Vagina (tissue), 2 donors: ENCODE measurements around the gene SLC7A14.

Experiments
- POLR2A ChIP-seq, 2 donors: fragments of 450-650 bp; IDR thresholded peaks; one replicate each; pipeline ENCODE4 v1.6.1; 2017; ENCODE audit warnings: antibody characterized with exemption in 2 of 2, mild to moderate bottlenecking in 2 of 2, moderate library complexity in 2 of 2
- POLR2AphosphoS5 ChIP-seq, 2 donors: sonication (generic); formaldehyde crosslinking; IDR thresholded peaks; one replicate each; pipeline ENCODE4 v1.9.0; 2017; ENCODE audit warnings: antibody characterized with exemption in 2 of 2, mild to moderate bottlenecking in 2 of 2, low read depth in 1 of 2; ENCODE audit not compliant: insufficient read depth in 1 of 2
- TF ChIP-seq, protein P1 (sequence below), 3 experiments: fragments of 450-650 bp in 2 of 3; fragments of 200-600 bp in 1 of 3; sonication (generic) in 1 of 3; IDR thresholded peaks; one replicate each; pipeline ENCODE4 v1.5.1; 2017 to 2019; ENCODE audit warnings: antibody characterized with exemption in 3 of 3, mild to moderate bottlenecking in 2 of 3, moderate library complexity in 2 of 3

GRCh38 chr3:170529346-170529745 is 56.5 kb downstream of the SLC7A14 start:
- TF ChIP-seq POLR2A (IDR thresholded peaks at IDR 0.05): no peak
- TF ChIP-seq, protein P1, sequence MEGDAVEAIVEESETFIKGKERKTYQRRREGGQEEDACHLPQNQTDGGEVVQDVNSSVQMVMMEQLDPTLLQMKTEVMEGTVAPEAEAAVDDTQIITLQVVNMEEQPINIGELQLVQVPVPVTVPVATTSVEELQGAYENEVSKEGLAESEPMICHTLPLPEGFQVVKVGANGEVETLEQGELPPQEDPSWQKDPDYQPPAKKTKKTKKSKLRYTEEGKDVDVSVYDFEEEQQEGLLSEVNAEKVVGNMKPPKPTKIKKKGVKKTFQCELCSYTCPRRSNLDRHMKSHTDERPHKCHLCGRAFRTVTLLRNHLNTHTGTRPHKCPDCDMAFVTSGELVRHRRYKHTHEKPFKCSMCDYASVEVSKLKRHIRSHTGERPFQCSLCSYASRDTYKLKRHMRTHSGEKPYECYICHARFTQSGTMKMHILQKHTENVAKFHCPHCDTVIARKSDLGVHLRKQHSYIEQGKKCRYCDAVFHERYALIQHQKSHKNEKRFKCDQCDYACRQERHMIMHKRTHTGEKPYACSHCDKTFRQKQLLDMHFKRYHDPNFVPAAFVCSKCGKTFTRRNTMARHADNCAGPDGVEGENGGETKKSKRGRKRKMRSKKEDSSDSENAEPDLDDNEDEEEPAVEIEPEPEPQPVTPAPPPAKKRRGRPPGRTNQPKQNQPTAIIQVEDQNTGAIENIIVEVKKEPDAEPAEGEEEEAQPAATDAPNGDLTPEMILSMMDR (IDR thresholded peaks at IDR 0.05): no peak
- TF ChIP-seq POLR2AphosphoS5 (IDR thresholded peaks at IDR 0.05; ENCODE audit: insufficient read depth in 1 of 2, low read depth in 1 of 2): no peak
